Neural progenitor cell (in vitro differentiated cells): ENCODE results near the gene GIT2. TPM values are rescaled to one million over a fixed set of nuclear protein-coding genes. Genes with fewer than 3 reads are reported as not detected.

ENCODE experiments used
- DNase-seq: peaks from one replicate; pipeline ENCODE4 v3.0.0-alpha.2; 2016; ENCODE audit warnings: low spot score
- H2AFZ ChIP-seq: fragments of 200-600 bp; sonication (generic); replicated peaks from 2 replicates; pipeline ENCODE4 v1.6.1; 2016; ENCODE audit warnings: antibody characterized with exemption
- H3F3A ChIP-seq: fragments of 200-600 bp; sonication (generic); 2 replicates; pipeline ENCODE4 v1.6.1; 2016; ENCODE audit warnings: antibody characterized with exemption, low read depth
- H3K27ac ChIP-seq: fragments of 200-600 bp; sonication (generic); 2 replicates; pipeline ENCODE4 v1.5.1; 2016; ENCODE audit warnings: mild to moderate bottlenecking
- H3K27me3 ChIP-seq: fragments of 200-600 bp; sonication (generic); 2 replicates; pipeline ENCODE4 v1.6.1; 2016; ENCODE audit warnings: mild to moderate bottlenecking, moderate library complexity
- H3K36me3 ChIP-seq: fragments of 200-600 bp; sonication (generic); 2 replicates; pipeline ENCODE4 v1.5.1; 2016
- H3K4me1 ChIP-seq: fragments of 200-600 bp; sonication (generic); 2 replicates; pipeline ENCODE4 v1.6.1; 2016; ENCODE audit warnings: mixed run types
- H3K4me2 ChIP-seq: fragments of 200-600 bp; sonication (generic); 2 replicates; pipeline ENCODE4 v1.6.1; 2016
- H3K4me3 ChIP-seq: fragments of 200-600 bp; sonication (generic); 2 replicates; pipeline ENCODE4 v1.5.1; 2016
- H3K79me2 ChIP-seq: fragments of 200-600 bp; sonication (generic); 2 replicates; pipeline ENCODE4 v1.6.1; 2016; ENCODE audit warnings: low read depth
- H3K9ac ChIP-seq: fragments of 200-600 bp; sonication (generic); 2 replicates; pipeline ENCODE4 v1.6.1; 2016
- H3K9me3 ChIP-seq: fragments of 200-600 bp; sonication (generic); 2 replicates; pipeline ENCODE4 v1.5.1; 2016; ENCODE audit warnings: low read depth
- H4K20me1 ChIP-seq: fragments of 200-600 bp; sonication (generic); 2 replicates; pipeline ENCODE4 v1.6.1; 2016; ENCODE audit warnings: low read depth
- H3K27ac Mint-ChIP-seq: 3 replicates; pipeline ENCODE4 v1.8.0; 2021; ENCODE audit warnings: mixed read lengths
- H3K27me3 Mint-ChIP-seq: 2 replicates; pipeline ENCODE4 v1.8.0; 2022; ENCODE audit warnings: low read depth, mild to moderate bottlenecking, inconsistent platforms, moderate library complexity, mixed read lengths; ENCODE audit not compliant: insufficient read depth
- H3K36me3 Mint-ChIP-seq: 3 replicates; pipeline ENCODE4 v1.8.0; 2021; ENCODE audit warnings: mixed read lengths
- H3K4me1 Mint-ChIP-seq: 3 replicates; pipeline ENCODE4 v1.8.0; 2021; ENCODE audit warnings: mixed read lengths
- H3K4me3 Mint-ChIP-seq: 3 replicates; pipeline ENCODE4 v1.8.0; 2021; ENCODE audit warnings: mild to moderate bottlenecking, moderate library complexity, mixed read lengths
- H3K9me3 Mint-ChIP-seq: 3 replicates; pipeline ENCODE4 v1.8.0; 2020; ENCODE audit warnings: mixed read lengths
- EZH2 ChIP-seq: fragments of 200-600 bp; sonication (generic); IDR thresholded peaks from 2 replicates; pipeline ENCODE4 v1.6.1; 2017; ENCODE audit warnings: antibody characterized with exemption, mild to moderate bottlenecking, moderate library complexity
- EZH2phosphoT487 ChIP-seq: fragments of 200-600 bp; sonication (generic); IDR thresholded peaks from 2 replicates; pipeline ENCODE4 v1.6.1; 2017; ENCODE audit warnings: antibody characterized with exemption
- total RNA-seq: library from RNA; depleted of rRNA; stranded (reverse); fragments of >200 nt; gene quantifications from 2 replicates; pipeline ENCODE4 v1.2.3, GENCODE V29; 2015; ENCODE audit warnings: low replicate concordance
- TF ChIP-seq, protein P1 (sequence below): fragments of 200-600 bp; sonication (generic); IDR thresholded peaks from 2 replicates; pipeline ENCODE4 v1.5.1; 2017; ENCODE audit warnings: antibody characterized with exemption, mild to moderate bottlenecking

The GIT2 gene
- total RNA-seq, 1 donor from 2014 or later = 28.5 TPM

DNA sequence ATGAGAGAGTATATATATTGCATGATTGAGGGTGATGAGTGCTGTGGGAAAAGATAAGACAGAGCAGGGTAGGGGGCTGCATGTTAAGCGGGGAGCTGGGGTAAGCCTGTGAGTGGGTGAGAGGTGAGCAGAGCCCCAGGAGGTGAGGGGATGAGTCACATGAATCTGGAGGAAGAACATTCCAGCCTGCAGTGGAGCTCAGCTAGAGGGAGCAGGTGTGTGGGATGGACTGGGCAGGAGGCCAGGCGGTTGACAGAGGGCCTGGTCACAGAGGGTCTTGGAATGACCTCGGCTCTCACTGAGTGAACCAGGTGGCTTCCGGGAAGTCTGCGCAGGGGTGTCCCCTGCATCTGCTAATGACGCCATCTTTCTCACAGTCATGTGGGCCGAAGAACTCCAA, 44.4 kb downstream of the GIT2 start:
- H3K4me3 Mint-ChIP-seq = no peak overlapping the region
- Histone ChIP-seq H2AFZ (no peak overlapping the region), H3K4me3 (no peak overlapping the region)

DNA sequence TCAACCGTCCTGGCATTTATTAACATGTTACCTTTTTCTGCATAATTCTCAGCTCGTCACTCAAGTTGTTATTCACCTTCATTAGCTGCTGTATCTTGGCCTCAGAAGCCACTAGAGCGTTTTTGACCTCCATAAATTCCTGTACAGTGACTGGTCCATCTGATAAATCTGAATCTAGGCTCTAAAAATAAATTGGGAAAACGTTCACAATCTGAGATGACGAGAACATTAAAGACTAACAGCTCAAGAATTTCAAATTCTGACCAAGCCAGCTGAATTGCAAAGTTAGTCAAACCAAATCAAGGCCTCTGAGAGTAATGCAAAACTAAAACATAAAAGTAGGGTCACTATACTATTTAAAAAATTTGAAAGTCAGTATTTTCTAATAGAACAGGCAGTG, 45.0 kb downstream of the GIT2 start:
- Histone ChIP-seq H3K4me2 (no peak overlapping the region), H3K79me2 (no peaks in the 10 kb centered on the region), H3F3A (peaks cover 17% of the 10 kb centered on the region), H2AFZ (no peak overlapping the region), H3K36me3 (no peaks in the 10 kb centered on the region), H3K9ac (no peak overlapping the region), H3K4me3 (no peak overlapping the region), H3K4me1 (peaks cover 20% of the 10 kb centered on the region), H4K20me1 (no peaks in the 10 kb centered on the region), H3K27me3 (no peaks in the 10 kb centered on the region), H3K9me3 (no peaks in the 10 kb centered on the region), H3K27ac (no peak overlapping the region)
- H3K4me1 Mint-ChIP-seq = peaks cover 40% of the 10 kb centered on the region
- no peak overlapping the region for H3K4me3 Mint-ChIP-seq
- TF ChIP-seq, protein P1, sequence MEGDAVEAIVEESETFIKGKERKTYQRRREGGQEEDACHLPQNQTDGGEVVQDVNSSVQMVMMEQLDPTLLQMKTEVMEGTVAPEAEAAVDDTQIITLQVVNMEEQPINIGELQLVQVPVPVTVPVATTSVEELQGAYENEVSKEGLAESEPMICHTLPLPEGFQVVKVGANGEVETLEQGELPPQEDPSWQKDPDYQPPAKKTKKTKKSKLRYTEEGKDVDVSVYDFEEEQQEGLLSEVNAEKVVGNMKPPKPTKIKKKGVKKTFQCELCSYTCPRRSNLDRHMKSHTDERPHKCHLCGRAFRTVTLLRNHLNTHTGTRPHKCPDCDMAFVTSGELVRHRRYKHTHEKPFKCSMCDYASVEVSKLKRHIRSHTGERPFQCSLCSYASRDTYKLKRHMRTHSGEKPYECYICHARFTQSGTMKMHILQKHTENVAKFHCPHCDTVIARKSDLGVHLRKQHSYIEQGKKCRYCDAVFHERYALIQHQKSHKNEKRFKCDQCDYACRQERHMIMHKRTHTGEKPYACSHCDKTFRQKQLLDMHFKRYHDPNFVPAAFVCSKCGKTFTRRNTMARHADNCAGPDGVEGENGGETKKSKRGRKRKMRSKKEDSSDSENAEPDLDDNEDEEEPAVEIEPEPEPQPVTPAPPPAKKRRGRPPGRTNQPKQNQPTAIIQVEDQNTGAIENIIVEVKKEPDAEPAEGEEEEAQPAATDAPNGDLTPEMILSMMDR = no peak
- no peak for TF ChIP-seq EZH2
- TF ChIP-seq EZH2phosphoT487 = no peak
- H3K36me3 Mint-ChIP-seq = peaks cover 27% of the 10 kb centered on the region
- no peaks in the 10 kb centered on the region for H3K9me3 Mint-ChIP-seq
- no peak for DNase-seq
- H3K27ac Mint-ChIP-seq = no peak overlapping the region
- peaks cover 4% of the 10 kb centered on the region for H3K27me3 Mint-ChIP-seq

More for the DNA sequence above, 44.4 kb downstream of the GIT2 start:
- no peak overlapping the region for H3K9ac ChIP-seq
- Mint-ChIP-seq H3K36me3 (peaks cover 27% of the 10 kb centered on the region), H3K27ac (peak overlapping the region; percentile 8), H3K4me1 (peaks cover 34% of the 10 kb centered on the region), H3K27me3 (no peaks in the 10 kb centered on the region), H3K9me3 (no peaks in the 10 kb centered on the region)
- no peaks in the 10 kb centered on the region for H3K9me3 ChIP-seq
- H4K20me1 ChIP-seq = no peaks in the 10 kb centered on the region
- TF ChIP-seq EZH2 (no peak), EZH2phosphoT487 (no peak)
- TF ChIP-seq, protein P1 = no peak
- no peak overlapping the region for H3K4me2 ChIP-seq
- no peaks in the 10 kb centered on the region for H3K36me3 ChIP-seq
- no peak overlapping the region for H3K27ac ChIP-seq
- H3F3A ChIP-seq = peaks cover 11% of the 10 kb centered on the region
- no peaks in the 10 kb centered on the region for H3K79me2 ChIP-seq
- DNase-seq = no peak
- H3K27me3 ChIP-seq = no peaks in the 10 kb centered on the region
- H3K4me1 ChIP-seq = peaks cover 14% of the 10 kb centered on the region

DNA sequence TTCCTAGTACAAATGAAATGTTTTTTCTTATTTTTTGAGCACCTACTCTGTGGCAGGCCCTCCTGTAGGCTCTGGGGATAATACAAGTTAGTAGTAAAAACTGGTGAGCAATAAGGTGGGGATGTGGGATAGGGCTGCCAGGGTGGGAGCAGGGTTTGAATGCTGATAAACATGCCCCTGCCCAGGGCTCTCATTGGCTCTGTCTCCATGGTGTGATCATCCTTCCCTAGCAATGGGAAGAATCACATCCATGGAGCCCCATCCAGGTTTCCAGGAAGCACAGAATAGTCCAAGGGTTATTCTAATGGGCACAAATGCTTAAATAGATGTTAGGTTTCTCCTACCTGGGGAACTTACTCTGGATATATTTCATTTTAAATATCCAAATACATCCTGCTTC, 45.5 kb downstream of the GIT2 start:
- no peak overlapping the region for H2AFZ ChIP-seq
- TF ChIP-seq EZH2 = no peak
- no peak for TF ChIP-seq EZH2phosphoT487
- TF ChIP-seq, protein P1 = no peak
- H3K4me1 ChIP-seq = peaks cover 25% of the 10 kb centered on the region
- Mint-ChIP-seq H3K36me3 (peaks cover 27% of the 10 kb centered on the region), H3K9me3 (no peaks in the 10 kb centered on the region), H3K27me3 (peaks cover 4% of the 10 kb centered on the region), H3K4me3 (no peak overlapping the region), H3K27ac (no peak overlapping the region), H3K4me1 (peaks cover 41% of the 10 kb centered on the region)
- no peak overlapping the region for H3K4me3 ChIP-seq
- no peaks in the 10 kb centered on the region for H4K20me1 ChIP-seq
- no peak for DNase-seq
- H3K36me3 ChIP-seq = no peaks in the 10 kb centered on the region
- no peak overlapping the region for H3K27ac ChIP-seq
- no peak overlapping the region for H3K9ac ChIP-seq
- H3K27me3 ChIP-seq = no peaks in the 10 kb centered on the region
- H3K4me2 ChIP-seq = no peak overlapping the region
- H3F3A ChIP-seq = peaks cover 20% of the 10 kb centered on the region
- H3K79me2 ChIP-seq = no peaks in the 10 kb centered on the region
- H3K9me3 ChIP-seq = no peaks in the 10 kb centered on the region

DNA sequence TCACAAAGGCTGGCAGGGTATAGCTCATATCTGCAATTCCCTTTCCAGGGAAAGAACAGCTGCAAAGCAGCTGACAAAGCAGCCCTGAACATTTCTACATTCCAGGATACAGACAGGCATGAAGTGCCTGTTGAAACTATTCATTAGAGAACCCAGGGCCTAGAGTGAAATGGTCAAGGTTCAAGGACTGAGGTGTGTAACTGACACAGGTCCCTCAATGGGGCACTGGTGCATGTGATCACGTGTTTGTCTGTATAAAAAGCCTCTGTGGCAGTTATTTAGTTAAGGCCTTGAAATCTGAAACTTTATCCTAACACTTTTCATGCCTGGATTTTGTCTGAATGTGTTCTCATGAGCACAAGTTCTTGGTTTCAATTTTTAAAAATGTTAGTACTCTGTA, 47.1 kb downstream of the GIT2 start:
- Histone ChIP-seq H3K4me3 (no peak overlapping the region), H3K27me3 (no peaks in the 10 kb centered on the region), H3K79me2 (no peaks in the 10 kb centered on the region), H2AFZ (no peak overlapping the region), H3K27ac (no peak overlapping the region), H3F3A (peaks cover 30% of the 10 kb centered on the region), H3K4me2 (no peak overlapping the region), H3K9ac (no peak overlapping the region), H3K4me1 (peaks cover 36% of the 10 kb centered on the region), H3K36me3 (no peaks in the 10 kb centered on the region), H3K9me3 (no peaks in the 10 kb centered on the region), H4K20me1 (no peaks in the 10 kb centered on the region)
- Mint-ChIP-seq H3K27ac (no peak overlapping the region), H3K36me3 (peaks cover 23% of the 10 kb centered on the region), H3K27me3 (peaks cover 4% of the 10 kb centered on the region), H3K9me3 (no peaks in the 10 kb centered on the region), H3K4me1 (peaks cover 52% of the 10 kb centered on the region), H3K4me3 (no peak overlapping the region)
- DNase-seq = no peak
- TF ChIP-seq EZH2 = no peak
- no peak for TF ChIP-seq EZH2phosphoT487
- TF ChIP-seq, protein P1 = no peak
